ENCODE measurements around the gene NAXD. TPM values are rescaled to one million over a fixed set of nuclear protein-coding genes. Genes with fewer than 3 reads are reported as not detected.

The NAXD gene
- polyA plus RNA-seq, 4 donors = 30.1 to 59.3 (median 36.9) TPM

DNA sequence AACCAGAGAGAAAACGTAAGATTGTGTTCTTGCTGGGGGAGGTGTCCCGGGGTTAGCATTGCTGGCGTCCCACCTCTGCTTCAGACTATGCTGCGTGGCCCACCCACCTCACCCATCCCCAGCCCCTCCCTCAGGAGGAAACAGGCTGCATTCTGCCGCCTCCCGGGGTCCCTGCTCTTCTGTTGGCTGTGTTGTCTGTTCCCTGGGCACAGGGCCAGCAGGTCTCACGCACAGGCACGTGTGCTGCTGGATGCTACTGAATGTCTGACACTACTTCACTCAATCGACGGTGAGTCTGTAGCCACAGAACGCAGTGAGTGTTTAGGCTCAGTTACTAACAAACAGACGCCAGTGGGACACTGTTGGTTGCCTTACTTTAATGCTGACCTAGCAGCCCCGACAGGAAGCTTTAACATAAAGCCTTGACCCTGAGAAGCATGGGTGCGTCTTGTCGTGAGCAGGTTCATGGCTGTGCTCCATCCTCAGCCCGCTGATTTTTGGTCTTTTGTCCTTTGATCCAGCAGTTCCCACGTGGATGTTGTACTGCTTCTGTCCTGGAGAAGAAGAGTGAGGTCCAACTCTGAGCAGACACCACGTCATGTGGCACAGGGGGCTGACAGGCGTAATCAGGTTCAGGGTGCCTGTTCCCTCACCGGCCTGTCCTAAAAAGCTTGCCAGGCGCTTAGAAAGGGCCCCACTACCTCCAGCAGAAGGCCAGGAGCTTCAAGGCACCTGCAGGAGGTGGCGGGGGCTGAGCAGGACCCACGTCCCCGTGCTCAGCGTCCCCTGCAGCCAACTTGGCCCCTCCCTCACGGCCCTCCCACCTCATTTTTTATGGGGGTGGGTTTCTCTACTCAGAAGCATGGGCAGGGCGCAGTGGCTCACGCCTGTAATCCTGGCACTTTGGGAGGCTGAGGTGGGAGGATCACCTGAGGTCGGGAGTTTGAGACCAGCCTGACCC lies 26.0 kb downstream of the NAXD start:
- FAIRE-seq = no peak
- Histone ChIP-seq H3K4me3 (ENCODE audit: low read depth in 1 of 3, low read length in 3 of 3) (no peak overlapping the region), H3K27ac (ENCODE audit: low read depth in 1 of 3, low read length in 2 of 3) (no peak overlapping the region), H3K4me1 (ENCODE audit: control insufficient read depth in 3 of 3, insufficient read depth in 2 of 3, low read depth in 1 of 3, low read length in 2 of 3) (peaks cover 0 to 5% (median 0%) of the 10 kb centered on the region in 3 donors), H3K36me3 (ENCODE audit: control insufficient read depth in 3 of 3, insufficient read depth in 2 of 3, low read depth in 1 of 3, low read length in 3 of 3) (peaks cover 14 to 94% (median 17%) of the 10 kb centered on the region in 3 donors), H3K9me3 (ENCODE audit: control insufficient read depth in 2 of 2, insufficient read depth in 1 of 2, low read depth in 1 of 2, low read length in 1 of 2) (no peaks in the 10 kb centered on the region), H3K27me3 (ENCODE audit: control insufficient read depth in 3 of 3, insufficient read depth in 3 of 3, low read length in 3 of 3) (no peaks in the 10 kb centered on the region)
- DNase-seq = no peak
- 76 to 83% (median 83%) methylated on average over 29 of the region's 29 CpGs for WGBS, 3 donors

- no peaks in the 10 kb centered on the region for H3K9me3 ChIP-seq (ENCODE audit: control insufficient read depth in 2 of 2, insufficient read depth in 1 of 2, low read depth in 1 of 2, low read length in 1 of 2)
- no peak for DNase-seq
- FAIRE-seq = no peak
- 92% methylated on average over 36 to 40 of the region's 40 CpGs for WGBS, 3 donors
- peaks cover 0 to 5% (median 0%) of the 10 kb centered on the region in 3 donors for H3K4me1 ChIP-seq (ENCODE audit: control insufficient read depth in 3 of 3, insufficient read depth in 2 of 3, low read depth in 1 of 3, low read length in 2 of 3)
- no peak overlapping the region for H3K27ac ChIP-seq (ENCODE audit: low read depth in 1 of 3, low read length in 2 of 3)
- H3K27me3 ChIP-seq (ENCODE audit: control insufficient read depth in 3 of 3, insufficient read depth in 3 of 3, low read length in 3 of 3) = no peaks in the 10 kb centered on the region
- H3K36me3 ChIP-seq (ENCODE audit: control insufficient read depth in 3 of 3, insufficient read depth in 2 of 3, low read depth in 1 of 3, low read length in 3 of 3) = peaks cover 8 to 94% (median 9%) of the 10 kb centered on the region in 3 donors
- H3K4me3 ChIP-seq (ENCODE audit: low read depth in 1 of 3, low read length in 3 of 3) = no peak overlapping the region
Measured at GRCh38 chr13:110642291-110642981, 27.1 kb downstream of the NAXD start.

- H3K36me3 ChIP-seq (ENCODE audit: control insufficient read depth in 3 of 3, insufficient read depth in 2 of 3, low read depth in 1 of 3, low read length in 3 of 3) = peaks cover 6 to 88% (median 9%) of the 10 kb centered on the region in 3 donors
Measured at GRCh38 chr13:110643324-110643723, 28.0 kb downstream of the NAXD start.

DNA sequence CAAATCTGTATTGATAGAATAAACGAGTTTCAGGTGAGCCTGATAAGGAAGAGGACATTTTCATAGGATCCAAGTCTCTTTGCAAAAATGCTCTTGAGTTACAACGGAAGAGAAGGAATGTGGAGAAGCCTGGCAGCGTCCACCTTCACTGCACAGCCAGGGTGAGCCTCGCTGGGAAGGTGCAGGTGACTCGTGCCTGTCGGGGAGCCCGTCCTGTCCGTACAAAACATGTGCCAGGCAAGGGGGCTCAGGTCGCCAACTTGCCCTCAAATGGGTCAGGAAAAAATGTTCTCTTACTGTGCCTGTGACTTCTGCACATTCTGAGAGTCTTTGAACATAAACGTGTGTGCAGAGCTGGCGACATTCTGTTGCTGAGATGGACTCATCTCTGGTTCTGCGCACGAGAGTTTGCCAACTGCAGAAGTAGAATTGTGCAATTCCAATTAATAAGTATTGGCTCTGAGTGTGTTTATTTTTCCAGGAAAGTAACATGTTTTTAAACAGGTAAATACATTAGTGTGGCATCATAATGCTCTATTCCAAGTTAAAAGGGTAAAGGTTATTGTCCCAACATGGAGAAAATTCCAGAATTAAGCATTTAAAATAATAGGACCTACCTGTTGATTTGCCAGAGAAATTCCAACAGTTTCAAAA lies 28.6 kb downstream of the NAXD start:
- Histone ChIP-seq H3K27ac (ENCODE audit: low read depth in 1 of 3, low read length in 2 of 3) (no peak overlapping the region), H3K4me3 (ENCODE audit: low read depth in 1 of 3, low read length in 3 of 3) (no peak overlapping the region), H3K27me3 (ENCODE audit: control insufficient read depth in 3 of 3, insufficient read depth in 3 of 3, low read length in 3 of 3) (no peaks in the 10 kb centered on the region), H3K36me3 (ENCODE audit: control insufficient read depth in 3 of 3, insufficient read depth in 2 of 3, low read depth in 1 of 3, low read length in 3 of 3) (peaks cover 6 to 88% (median 9%) of the 10 kb centered on the region in 3 donors), H3K9me3 (ENCODE audit: control insufficient read depth in 2 of 2, insufficient read depth in 1 of 2, low read depth in 1 of 2, low read length in 1 of 2) (no peaks in the 10 kb centered on the region), H3K4me1 (ENCODE audit: control insufficient read depth in 3 of 3, insufficient read depth in 2 of 3, low read depth in 1 of 3, low read length in 2 of 3) (peaks cover 0 to 5% (median 0%) of the 10 kb centered on the region in 3 donors)
- FAIRE-seq (no peak), DNase-seq (no peak)
- 83 to 86% (median 85%) methylated on average over 13 of the region's 13 CpGs for WGBS, 3 donors

More at GRCh38 chr13:110643324-110643723, 28.0 kb downstream of the NAXD start:
- DNase-seq (no peak), FAIRE-seq (no peak)
- 68 to 79% (median 72%) methylated on average over 11 of the region's 11 CpGs for WGBS, 3 donors
- Histone ChIP-seq H3K27me3 (ENCODE audit: control insufficient read depth in 3 of 3, insufficient read depth in 3 of 3, low read length in 3 of 3) (no peaks in the 10 kb centered on the region), H3K4me1 (ENCODE audit: control insufficient read depth in 3 of 3, insufficient read depth in 2 of 3, low read depth in 1 of 3, low read length in 2 of 3) (peaks cover 0 to 5% (median 0%) of the 10 kb centered on the region in 3 donors), H3K4me3 (ENCODE audit: low read depth in 1 of 3, low read length in 3 of 3) (no peak overlapping the region), H3K9me3 (ENCODE audit: control insufficient read depth in 2 of 2, insufficient read depth in 1 of 2, low read depth in 1 of 2, low read length in 1 of 2) (no peaks in the 10 kb centered on the region), H3K27ac (ENCODE audit: low read depth in 1 of 3, low read length in 2 of 3) (no peak overlapping the region)

DNA sequence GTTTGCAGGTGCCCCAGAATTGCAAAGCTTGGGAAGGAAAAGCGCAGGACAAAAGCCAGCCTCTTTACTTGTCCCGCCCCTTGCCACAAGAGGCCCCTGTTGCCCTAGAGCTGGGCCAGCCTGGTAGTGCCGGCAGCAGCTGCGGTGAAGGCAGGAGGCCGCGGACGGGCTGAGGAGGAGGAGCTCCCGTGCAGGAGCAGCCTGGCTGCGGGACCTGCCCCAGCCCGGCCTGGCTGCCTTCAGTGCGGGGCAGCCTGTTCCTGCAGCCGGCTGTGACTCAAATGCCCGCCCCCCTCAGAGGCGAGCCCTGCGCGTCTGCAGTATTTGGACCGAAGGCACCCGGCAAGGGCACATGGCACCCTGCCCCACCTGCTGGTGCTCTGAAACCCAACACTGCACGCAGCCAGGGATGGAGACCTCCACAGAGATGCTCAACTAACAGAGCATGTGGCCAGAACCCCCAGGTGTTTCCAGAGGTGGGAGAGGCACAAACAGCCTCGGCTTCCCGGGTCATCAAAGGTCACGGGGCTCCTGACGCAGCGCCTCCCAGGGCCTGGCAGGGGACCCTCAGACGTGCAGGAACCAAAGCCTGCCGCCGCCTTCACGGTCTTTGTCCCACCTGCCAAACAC lies 29.7 kb downstream of the NAXD start:
- H3K4me1 ChIP-seq (ENCODE audit: control insufficient read depth in 3 of 3, insufficient read depth in 2 of 3, low read depth in 1 of 3, low read length in 2 of 3) = peaks cover 0 to 5% (median 0%) of the 10 kb centered on the region in 3 donors
- no peaks in the 10 kb centered on the region for H3K27me3 ChIP-seq (ENCODE audit: control insufficient read depth in 3 of 3, insufficient read depth in 3 of 3, low read length in 3 of 3)
- H3K9me3 ChIP-seq (ENCODE audit: control insufficient read depth in 2 of 2, insufficient read depth in 1 of 2, low read depth in 1 of 2, low read length in 1 of 2) = no peaks in the 10 kb centered on the region
- H3K27ac ChIP-seq (ENCODE audit: low read depth in 1 of 3, low read length in 2 of 3) = no peak overlapping the region
- peak; percentile 63 to 72 for DNase-seq
- WGBS, 3 donors = 27 to 44% (median 33%) methylated on average over 27 to 28 of the region's 28 CpGs
- FAIRE-seq = no peak
- peaks cover 4 to 90% (median 6%) of the 10 kb centered on the region in 3 donors for H3K36me3 ChIP-seq (ENCODE audit: control insufficient read depth in 3 of 3, insufficient read depth in 2 of 3, low read depth in 1 of 3, low read length in 3 of 3)
- H3K4me3 ChIP-seq (ENCODE audit: low read depth in 1 of 3, low read length in 3 of 3) = no peak overlapping the region

DNA sequence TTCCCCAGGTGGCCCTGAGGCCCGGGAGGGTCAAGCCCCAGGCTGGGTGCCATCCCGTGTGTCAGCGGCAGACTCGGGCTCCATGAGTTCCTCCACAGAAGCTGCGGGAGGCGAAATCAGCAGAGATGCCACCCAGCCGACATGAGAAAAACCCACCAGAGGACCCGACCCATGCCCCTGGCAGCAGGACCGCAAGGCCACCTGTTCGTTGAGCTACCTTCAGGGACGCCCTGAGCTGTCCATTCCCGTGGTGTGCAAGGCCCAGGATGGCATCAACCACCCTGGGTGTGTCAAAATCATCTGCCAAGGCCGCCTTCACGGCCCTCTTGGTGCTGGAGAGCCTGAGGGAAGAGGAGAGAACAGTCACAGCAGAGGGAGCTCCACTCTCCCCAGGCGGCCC lies 30.4 kb downstream of the NAXD start:
- H3K4me1 ChIP-seq (ENCODE audit: control insufficient read depth in 3 of 3, insufficient read depth in 2 of 3, low read depth in 1 of 3, low read length in 2 of 3) = peaks cover 0 to 5% (median 0%) of the 10 kb centered on the region in 3 donors

DNA sequence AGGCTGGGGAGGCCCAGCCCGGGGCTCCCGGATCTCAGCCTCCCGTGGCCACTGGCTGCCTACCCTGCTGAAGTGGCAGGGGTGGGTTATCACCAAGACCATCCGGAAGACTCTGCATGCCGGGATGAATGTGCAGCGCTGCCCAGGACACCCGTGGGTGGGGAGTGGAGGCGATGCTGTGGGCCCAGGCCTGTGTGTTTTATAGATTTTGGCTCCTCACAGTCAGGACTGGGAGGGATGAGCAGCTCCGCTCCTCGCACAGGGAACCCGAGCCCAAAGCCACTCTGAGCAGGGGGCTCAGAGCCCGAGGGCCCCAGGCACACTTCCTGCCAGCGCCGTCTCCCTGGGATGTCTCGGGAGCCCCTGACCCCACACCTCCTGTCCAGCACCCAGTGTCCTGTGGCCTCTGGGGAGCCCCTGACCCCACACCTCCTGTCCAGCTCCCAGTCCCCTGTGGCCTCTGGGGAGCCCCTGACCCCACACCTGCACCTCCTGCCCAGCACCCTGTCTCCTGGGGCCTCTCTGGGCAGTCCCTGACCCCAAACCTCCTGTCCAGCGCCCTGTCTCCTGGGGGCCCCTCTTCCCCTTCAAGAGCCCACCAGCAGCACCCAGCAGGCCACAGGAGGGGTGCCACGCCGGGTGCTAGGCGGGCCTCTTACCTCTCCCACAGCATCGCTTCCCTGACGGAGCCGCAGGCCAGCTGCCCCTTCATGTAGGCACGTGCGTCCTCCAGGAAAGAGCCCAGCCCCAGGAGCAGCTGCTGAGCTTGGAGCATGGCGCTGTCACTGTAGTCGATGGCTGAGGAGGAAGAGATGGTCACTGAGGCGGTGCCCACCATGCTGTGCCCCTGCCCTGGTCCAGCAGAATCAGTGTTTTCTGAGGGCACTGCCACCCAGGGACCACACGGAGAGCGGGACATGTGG lies 31.4 kb downstream of the NAXD start:
- FAIRE-seq = no peak

More for the DNA sequence above, 30.4 kb downstream of the NAXD start:
- WGBS, 3 donors = 87 to 90% (median 88%) methylated on average over 15 of the region's 15 CpGs
- peaks cover 6 to 90% (median 6%) of the 10 kb centered on the region in 3 donors for H3K36me3 ChIP-seq (ENCODE audit: control insufficient read depth in 3 of 3, insufficient read depth in 2 of 3, low read depth in 1 of 3, low read length in 3 of 3)
- H3K9me3 ChIP-seq (ENCODE audit: control insufficient read depth in 2 of 2, insufficient read depth in 1 of 2, low read depth in 1 of 2, low read length in 1 of 2) = no peaks in the 10 kb centered on the region
- FAIRE-seq = no peak
- H3K4me3 ChIP-seq (ENCODE audit: low read depth in 1 of 3, low read length in 3 of 3) = no peak overlapping the region
- H3K27me3 ChIP-seq (ENCODE audit: control insufficient read depth in 3 of 3, insufficient read depth in 3 of 3, low read length in 3 of 3) = no peaks in the 10 kb centered on the region
- DNase-seq = no peak
- no peak overlapping the region for H3K27ac ChIP-seq (ENCODE audit: low read depth in 1 of 3, low read length in 2 of 3)

More for the DNA sequence above, 31.4 kb downstream of the NAXD start:
- H3K36me3 ChIP-seq (ENCODE audit: control insufficient read depth in 3 of 3, insufficient read depth in 2 of 3, low read depth in 1 of 3, low read length in 3 of 3) = peaks cover 4 to 90% (median 6%) of the 10 kb centered on the region in 3 donors
- no peak overlapping the region for H3K27ac ChIP-seq (ENCODE audit: low read depth in 1 of 3, low read length in 2 of 3)
- 89 to 92% (median 91%) methylated on average over 29 of the region's 29 CpGs for whole genome bisulfite sequencing, 3 donors
- H3K9me3 ChIP-seq (ENCODE audit: control insufficient read depth in 2 of 2, insufficient read depth in 1 of 2, low read depth in 1 of 2, low read length in 1 of 2) = no peaks in the 10 kb centered on the region
- DNase-seq = no peak
- no peak overlapping the region for H3K4me3 ChIP-seq (ENCODE audit: low read depth in 1 of 3, low read length in 3 of 3)
- H3K27me3 ChIP-seq (ENCODE audit: control insufficient read depth in 3 of 3, insufficient read depth in 3 of 3, low read length in 3 of 3) = no peaks in the 10 kb centered on the region
- H3K4me1 ChIP-seq (ENCODE audit: control insufficient read depth in 3 of 3, insufficient read depth in 2 of 3, low read depth in 1 of 3, low read length in 2 of 3) = peaks cover 0 to 5% (median 0%) of the 10 kb centered on the region in 3 donors
